ENCODE data around the gene VSIG4. TPM values are rescaled to one million over a fixed set of nuclear protein-coding genes. Genes with fewer than 3 reads are reported as not detected.
"Not testable (repeated sequence)": the region's sequence is repeated elsewhere in the genome, so short reads cannot be mapped to it uniquely, and the experiment has no call there.

VSIG4 gene
- total and polyA plus RNA-seq, 10 of the 15 experiments (the other 5 are each of a cell fraction or from before 2014, with no cell fraction given) = 0.05 to 0.36 TPM; not detected in 8

- TF ChIP-seq SKIL (IDR thresholded peaks at IDR 0.05; ENCODE audit: low read depth, poor library complexity, severe bottlenecking) (no peak), ZBTB33 (IDR thresholded peaks at IDR 0.05) (no peak), CBX5 (IDR thresholded peaks at IDR 0.05; ENCODE audit: low read depth) (no peak), SMARCA5 (IDR thresholded peaks at IDR 0.05) (no peak), IRF5 (IDR thresholded peaks at IDR 0.05; ENCODE audit: borderline replicate concordance) (no peak), TAF1 (IDR thresholded peaks at IDR 0.05; ENCODE audit: borderline replicate concordance, low read depth, low read length) (no peak), IRF3 (IDR thresholded peaks at IDR 0.05) (no peak), SMAD5 (IDR thresholded peaks at IDR 0.05; ENCODE audit: low read depth) (no peak), RELA (IDR thresholded peaks at IDR 0.05; ENCODE audit: borderline replicate concordance, partially characterized antibody) (no peak), YY1 (IDR thresholded peaks at IDR 0.05; ENCODE audit: low read depth, low read length) (no peak), KAT2A (conservative IDR thresholded peaks at IDR 0.05; ENCODE audit: control insufficient read depth, low read depth, low read length) (no peak), ZNF24 (IDR thresholded peaks at IDR 0.05) (no peak), PAX5 (IDR thresholded peaks at IDR 0.05; ENCODE audit: borderline replicate concordance, low read depth, low read length) (no peak)
Measured at GRCh38 chrX:65976161-65976560, 63.7 kb downstream of the VSIG4 start (continued).

- intact Hi-C loops (cut with micrococcal nuclease; ENCODE audit: unreplicated experiment); SMC1A ChIA-PET (ENCODE audit: uncharacterized antibody, unreplicated experiment): not testable (repeated sequence)
- CTCF ChIA-PET = interaction anchor here (0.9 kb wide), 1 partner anchor 11 kb away, joined by 3 read pairs; no protein-coding TSS in a partner anchor
Measured at GRCh38 chrX:65975161-65975751, 64.6 kb downstream of the VSIG4 start.

More at GRCh38 chrX:65975161-65975751, 64.6 kb downstream of the VSIG4 start:
- H4K20me1 ChIP-seq (ENCODE audit: control insufficient read depth, insufficient read depth); BruUV-seq (replicated peaks); H3K27me3 ChIP-seq (replicated peaks in 1 of 2; ENCODE audit: control insufficient read depth in 2 of 2, insufficient read depth in 2 of 2, low read length in 1 of 2); H3K27ac ChIP-seq (ENCODE audit: control insufficient read depth, insufficient read depth); FAIRE-seq; RAD21 ChIA-PET (ENCODE audit: unreplicated experiment); H2AFZ ChIP-seq (ENCODE audit: control insufficient read depth, low read depth, low read length); H3K9ac ChIP-seq (ENCODE audit: control insufficient read depth, insufficient read depth, low read length); H3K4me2 ChIP-seq (ENCODE audit: control insufficient read depth, insufficient read depth); H3K4me3 ChIP-seq; in situ Hi-C loops (cut with MboI); H3K4me1 ChIP-seq (ENCODE audit: control insufficient read depth, insufficient read depth, low read length); H3K9me3 ChIP-seq (replicated peaks; ENCODE audit: control insufficient read depth, insufficient read depth, low read length); ATAC-seq; H3K36me3 ChIP-seq (ENCODE audit: control insufficient read depth in 2 of 2, insufficient read depth in 2 of 2, low read length in 1 of 2); POLR2A ChIA-PET; DNase-seq (ENCODE audit: low read depth, low spot score); H3K79me2 ChIP-seq (ENCODE audit: control insufficient read depth, insufficient read depth, low read length): not testable (repeated sequence)
- 80% methylated on average over 26 of the region's 38 CpGs for WGBS (ENCODE audit: insufficient coverage, insufficient replicate concordance, low lambda C conversion rate, missing lambda C conversion rate)

All from GM12878 (cell line).